MM.1S (cell line): ENCODE data around the gene CNTFR.

Experiments used
- DNase-seq: peaks from one replicate; pipeline ENCODE4 v3.0.0-alpha.2; 2015
- H2AFZ ChIP-seq: fragments of 300-600 bp; sonication (generic); 2 replicates; pipeline ENCODE4 v1.6.0; 2016; ENCODE audit warnings: antibody characterized with exemption, low read length
- H3F3A ChIP-seq: fragments of 300-600 bp; sonication (generic); 2 replicates; pipeline ENCODE4 v1.6.1; 2016; ENCODE audit warnings: mild to moderate bottlenecking, antibody characterized with exemption, low read length, moderate library complexity, mixed read lengths; ENCODE audit not compliant: insufficient read depth
- H3K27ac ChIP-seq: fragments of 300-600 bp; sonication (generic); 2 replicates; pipeline ENCODE4 v1.5.1; 2016; ENCODE audit warnings: mild to moderate bottlenecking, low read length
- H3K27me3 ChIP-seq: fragments of 300-600 bp; sonication (generic); replicated peaks from 2 replicates; pipeline ENCODE4 v1.6.0; 2016; ENCODE audit warnings: low read length; ENCODE audit not compliant: insufficient read depth
- H3K36me3 ChIP-seq: fragments of 300-600 bp; sonication (generic); replicated peaks from 2 replicates; pipeline ENCODE4 v1.6.1; 2016; ENCODE audit warnings: mild to moderate bottlenecking, low read length, mixed read lengths; ENCODE audit not compliant: insufficient read depth
- H3K4me1 ChIP-seq: fragments of 300-600 bp; sonication (generic); 2 replicates; pipeline ENCODE4 v1.6.1; 2016; ENCODE audit warnings: low read length, mixed read lengths
- H3K4me2 ChIP-seq: fragments of 300-600 bp; sonication (generic); 2 replicates; pipeline ENCODE4 v1.6.0; 2016; ENCODE audit warnings: low read depth, low read length
- H3K4me3 ChIP-seq: fragments of 300-600 bp; sonication (generic); 2 replicates; pipeline ENCODE4 v1.5.1; 2016; ENCODE audit warnings: low read length, mixed read lengths
- H3K79me2 ChIP-seq: fragments of 300-600 bp; sonication (generic); 2 replicates; pipeline ENCODE4 v1.6.1; 2016; ENCODE audit warnings: mixed run types, low read length, mixed read lengths
- H3K9ac ChIP-seq: fragments of 300-600 bp; sonication (generic); 2 replicates; pipeline ENCODE4 v1.6.1; 2016; ENCODE audit warnings: low read length, mixed read lengths
- H3K9me2 ChIP-seq: fragments of 300-600 bp; sonication (generic); replicated peaks from 2 replicates; pipeline ENCODE4 v1.6.1; 2016; ENCODE audit warnings: mild to moderate bottlenecking, low read length, mixed read lengths; ENCODE audit not compliant: insufficient read depth
- H3K9me3 ChIP-seq: fragments of 300-600 bp; sonication (generic); replicated peaks from 2 replicates; pipeline ENCODE4 v1.6.1; 2016; ENCODE audit warnings: mild to moderate bottlenecking, low read length, mixed read lengths; ENCODE audit not compliant: insufficient read depth
- H4K20me1 ChIP-seq: fragments of 300-600 bp; sonication (generic); 2 replicates; pipeline ENCODE4 v1.6.1; 2016; ENCODE audit warnings: mild to moderate bottlenecking, low read length, moderate library complexity, mixed read lengths; ENCODE audit not compliant: insufficient read depth
- EZH2 ChIP-seq: fragments of 300-600 bp; sonication (generic); optimal IDR thresholded peaks from 2 replicates; pipeline ENCODE3; 2017; ENCODE audit warnings: low read depth, mild to moderate bottlenecking, antibody characterized with exemption, low read length, mixed read lengths
- EZH2phosphoT487 ChIP-seq: fragments of 300-600 bp; sonication (generic); IDR thresholded peaks from 2 replicates; pipeline ENCODE4 v1.6.1; 2018; ENCODE audit warnings: antibody characterized with exemption, low read length
- TF ChIP-seq, protein P1 (sequence below): fragments of 300-600 bp; sonication (generic); IDR thresholded peaks from 2 replicates; pipeline ENCODE4 v1.5.1; 2016; ENCODE audit warnings: antibody characterized with exemption, low read length, mixed read lengths

Gene CNTFR

GRCh38 chr9:34570809-34571480 is 18.6 kb downstream of the CNTFR start:
- Histone ChIP-seq H3F3A (no peaks in the 10 kb centered on the region), H3K36me3 (no peaks in the 10 kb centered on the region), H2AFZ (no peak overlapping the region), H3K4me3 (no peak overlapping the region), H3K27ac (no peak overlapping the region), H3K79me2 (no peaks in the 10 kb centered on the region), H3K27me3 (peaks cover 89% of the 10 kb centered on the region), H3K9me3 (no peaks in the 10 kb centered on the region), H3K9me2 (no peaks in the 10 kb centered on the region), H4K20me1 (no peaks in the 10 kb centered on the region), H3K4me1 (no peaks in the 10 kb centered on the region), H3K4me2 (no peak overlapping the region), H3K9ac (no peak overlapping the region)
- no peak for DNase-seq
- TF ChIP-seq, protein P1, sequence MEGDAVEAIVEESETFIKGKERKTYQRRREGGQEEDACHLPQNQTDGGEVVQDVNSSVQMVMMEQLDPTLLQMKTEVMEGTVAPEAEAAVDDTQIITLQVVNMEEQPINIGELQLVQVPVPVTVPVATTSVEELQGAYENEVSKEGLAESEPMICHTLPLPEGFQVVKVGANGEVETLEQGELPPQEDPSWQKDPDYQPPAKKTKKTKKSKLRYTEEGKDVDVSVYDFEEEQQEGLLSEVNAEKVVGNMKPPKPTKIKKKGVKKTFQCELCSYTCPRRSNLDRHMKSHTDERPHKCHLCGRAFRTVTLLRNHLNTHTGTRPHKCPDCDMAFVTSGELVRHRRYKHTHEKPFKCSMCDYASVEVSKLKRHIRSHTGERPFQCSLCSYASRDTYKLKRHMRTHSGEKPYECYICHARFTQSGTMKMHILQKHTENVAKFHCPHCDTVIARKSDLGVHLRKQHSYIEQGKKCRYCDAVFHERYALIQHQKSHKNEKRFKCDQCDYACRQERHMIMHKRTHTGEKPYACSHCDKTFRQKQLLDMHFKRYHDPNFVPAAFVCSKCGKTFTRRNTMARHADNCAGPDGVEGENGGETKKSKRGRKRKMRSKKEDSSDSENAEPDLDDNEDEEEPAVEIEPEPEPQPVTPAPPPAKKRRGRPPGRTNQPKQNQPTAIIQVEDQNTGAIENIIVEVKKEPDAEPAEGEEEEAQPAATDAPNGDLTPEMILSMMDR, result no peak
- TF ChIP-seq EZH2phosphoT487 (no peak), EZH2 (no peak)

DNA sequence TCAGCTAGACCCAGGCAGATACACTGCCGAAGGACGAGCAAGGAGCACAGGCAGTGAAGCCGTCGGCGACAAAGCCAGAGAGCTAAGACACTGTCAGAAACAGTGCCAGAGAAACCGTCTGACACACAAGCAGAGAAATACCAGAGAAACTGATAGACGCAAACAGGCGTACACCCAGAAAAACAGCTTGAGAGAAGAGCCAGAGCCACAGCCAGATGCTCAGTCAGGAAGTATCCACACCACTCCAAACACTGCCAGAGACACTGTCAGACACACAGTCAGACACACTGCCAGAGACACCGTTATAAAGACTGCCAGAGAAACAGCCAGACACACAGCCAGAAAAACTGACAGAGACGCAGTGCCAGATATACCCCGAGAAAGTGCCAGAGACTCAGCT is 19.1 kb downstream of the CNTFR start:
- H3K9me3 ChIP-seq, result no peaks in the 10 kb centered on the region
- H4K20me1 ChIP-seq, result no peaks in the 10 kb centered on the region
- no peaks in the 10 kb centered on the region for H3K9me2 ChIP-seq
- H3K4me2 ChIP-seq, result no peak overlapping the region
- no peak overlapping the region for H3K27ac ChIP-seq
- H3K36me3 ChIP-seq, result no peaks in the 10 kb centered on the region
- H3K4me3 ChIP-seq, result no peak overlapping the region
- no peak overlapping the region for H2AFZ ChIP-seq
- no peaks in the 10 kb centered on the region for H3F3A ChIP-seq
- DNase-seq, result no peak
- TF ChIP-seq, protein P1, result no peak
- TF ChIP-seq EZH2phosphoT487, result no peak
- no peak for TF ChIP-seq EZH2
- H3K27me3 ChIP-seq, result peaks cover 90% of the 10 kb centered on the region
- H3K9ac ChIP-seq, result no peak overlapping the region
- H3K4me1 ChIP-seq, result no peaks in the 10 kb centered on the region
- no peaks in the 10 kb centered on the region for H3K79me2 ChIP-seq

DNA sequence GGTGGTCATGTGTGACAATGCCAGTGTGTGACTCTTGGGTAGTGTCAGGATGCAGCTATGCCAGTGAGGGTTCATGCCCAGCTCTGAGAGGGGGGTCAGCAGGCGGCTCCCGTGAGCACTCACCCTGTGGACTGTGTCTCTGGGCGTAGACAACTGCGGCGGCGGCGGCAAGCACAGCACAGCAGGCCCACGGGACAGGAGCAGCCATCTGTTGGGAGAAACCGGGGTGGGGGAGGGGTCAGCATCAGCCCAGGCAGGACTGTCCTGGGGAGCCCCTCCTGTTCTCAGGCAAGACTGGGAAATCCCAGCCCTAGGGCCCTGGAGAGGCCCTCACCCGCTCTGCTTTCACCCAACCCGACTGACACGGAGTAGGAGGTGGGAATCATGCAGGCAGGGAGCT is 20.8 kb downstream of the CNTFR start:
- H3K4me1 ChIP-seq, result no peaks in the 10 kb centered on the region
- no peak for TF ChIP-seq EZH2phosphoT487
- TF ChIP-seq, protein P1, result no peak
- no peak for TF ChIP-seq EZH2
- no peak for DNase-seq
- no peaks in the 10 kb centered on the region for H3K9me3 ChIP-seq
- peaks cover 88% of the 10 kb centered on the region for H3K27me3 ChIP-seq
- no peak overlapping the region for H3K27ac ChIP-seq
- no peaks in the 10 kb centered on the region for H4K20me1 ChIP-seq
- H2AFZ ChIP-seq, result no peak overlapping the region
- H3K9me2 ChIP-seq, result no peaks in the 10 kb centered on the region
- no peaks in the 10 kb centered on the region for H3F3A ChIP-seq
- H3K36me3 ChIP-seq, result no peaks in the 10 kb centered on the region
- H3K9ac ChIP-seq, result no peak overlapping the region
- no peaks in the 10 kb centered on the region for H3K79me2 ChIP-seq
- H3K4me2 ChIP-seq, result no peak overlapping the region
- H3K4me3 ChIP-seq, result no peak overlapping the region
